A549 treated with Hydrocortisone at 1 μM for 4 hours (cell line): ENCODE measurements around the gene MYOM3. TPM values are rescaled to one million over a fixed set of nuclear protein-coding genes. Genes with fewer than 3 reads are reported as not detected.

Experiments used
- total RNA-seq: library from RNA; stranded (reverse); fragments of 200-300 nt; extraction: Qiagen RNA extraction; gene quantifications from 5 replicates; pipeline ENCODE4 v1.2.3, GENCODE V29; 2022

Gene MYOM3
- total RNA-seq: 6.3 to 8.4 TPM (median 6.7 TPM) in 5 replicates

DNA sequence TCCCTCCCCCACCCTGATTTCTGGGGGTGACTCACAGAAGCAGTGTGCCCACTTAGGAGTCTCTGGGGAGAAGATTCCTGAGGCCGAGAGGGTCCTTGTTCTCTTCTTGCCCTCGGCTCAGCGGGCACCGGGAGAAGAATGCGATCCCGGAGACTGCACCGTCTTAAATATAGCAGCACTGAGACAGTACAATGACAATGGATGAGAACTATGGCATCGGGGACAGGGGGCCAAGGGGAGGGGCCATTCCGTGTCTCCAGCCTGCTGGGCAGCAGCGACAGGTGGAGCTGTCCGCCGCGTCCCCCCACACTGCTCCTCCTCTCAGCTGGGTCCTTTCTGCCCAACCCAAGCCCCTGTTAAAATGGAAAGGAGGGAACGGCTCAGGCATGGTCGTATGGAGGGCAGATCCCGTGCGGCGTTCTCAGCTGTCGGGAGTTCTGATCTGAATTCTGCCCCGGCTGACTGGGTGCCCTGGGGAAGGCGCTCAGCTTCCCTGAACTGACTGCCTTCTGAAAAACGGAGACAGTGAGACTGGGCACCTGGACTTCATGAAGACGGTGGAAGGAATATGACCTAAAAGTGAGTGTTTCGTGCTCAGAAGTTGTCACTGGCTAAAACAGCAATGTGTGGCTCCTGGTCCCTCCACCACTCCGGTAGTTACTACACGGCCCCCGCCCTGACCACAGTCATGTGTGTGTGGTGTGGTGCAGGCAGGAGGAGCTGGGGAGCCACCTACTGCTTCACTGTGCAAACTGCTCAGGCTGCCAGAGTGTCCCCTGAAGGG is at the start of gene MYOM3:
Gene MYOM3, minus strand, starts transcription at position 140 of the 784 bp plus-strand sequence. CDS start 3,499 bp downstream, outside the sequence.

DNA sequence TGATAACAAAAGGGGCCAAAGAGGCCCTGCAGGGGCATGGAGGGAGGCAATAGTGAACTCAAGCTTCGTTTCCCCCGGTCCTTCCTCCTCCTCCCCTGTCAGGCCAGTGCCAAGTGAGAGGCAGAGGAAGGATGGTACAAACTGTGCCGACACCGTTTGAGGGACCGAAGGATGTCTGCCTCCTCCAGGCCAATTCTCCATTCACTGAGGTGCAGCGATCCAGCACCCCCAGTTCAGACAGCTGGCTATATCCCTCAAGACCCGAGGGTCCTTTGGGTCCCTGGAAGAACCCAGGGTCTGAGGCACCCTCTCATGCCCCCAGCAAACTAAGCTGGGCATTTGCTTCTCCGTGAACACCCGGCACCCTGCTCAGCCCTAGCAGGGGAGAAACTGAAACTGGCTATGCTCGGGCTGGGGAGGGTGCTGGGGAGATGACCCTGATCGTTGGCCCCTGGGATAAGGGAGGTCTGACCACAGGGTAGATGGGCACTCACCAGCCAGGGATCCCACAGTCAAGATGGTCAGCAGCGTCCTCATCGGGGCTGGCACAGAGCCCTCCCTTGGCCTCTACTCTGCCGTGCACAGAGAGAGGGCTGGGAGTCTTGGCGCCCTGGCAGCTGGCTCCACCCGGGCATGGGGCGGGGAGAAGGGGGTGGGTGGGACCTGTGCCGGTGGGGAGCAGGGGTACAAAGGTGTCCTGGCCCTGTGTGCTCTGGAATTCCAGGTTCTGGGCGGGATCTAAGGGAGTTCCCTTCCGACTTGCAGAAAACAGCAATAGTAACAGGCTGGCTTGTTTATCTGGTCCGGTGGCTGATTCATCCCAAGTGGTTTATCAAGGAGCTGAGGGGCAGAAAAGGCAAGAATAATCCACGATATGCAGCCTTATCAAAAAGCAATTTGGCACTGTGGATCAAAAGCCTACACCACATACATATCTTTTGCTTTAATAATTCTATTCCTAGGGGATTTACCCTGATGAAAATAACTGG is 30.9 kb upstream of the MYOM3 start, which contains the start of gene IL22RA1:
Gene IL22RA1, minus strand, starts transcription at position 595 of the 989 bp plus-strand sequence. Its CDS starts 58 bp downstream, at position 537.

Other genes starting within 250 kb of the MYOM3 start
- gene FUCA1, start 243.8 kb downstream of the MYOM3 start, total RNA-seq: 9.6 to 11.2 TPM (median 10.2 TPM) in 5 replicates
- gene CNR2, start 198.8 kb downstream of the MYOM3 start, total RNA-seq: 0.01 TPM in 1 of 5 replicates, not detected in the others
- 29.4 to 42.8 TPM (median 39.1 TPM) in 5 replicates for gene PNRC2, start 152.3 kb downstream of the MYOM3 start, total RNA-seq
- 86.1 to 116 TPM (median 94.7 TPM) in 5 replicates for gene SRSF10, start 131.8 kb downstream of the MYOM3 start, total RNA-seq
- 6.5 to 8.8 TPM (median 7.3 TPM) in 5 replicates for gene IL22RA1, start 31.0 kb upstream of the MYOM3 start, total RNA-seq
- 0.90 to 1.2 TPM (median 1.1 TPM) in 5 replicates for gene IFNLR1, start 75.2 kb upstream of the MYOM3 start, total RNA-seq
- 0.79 to 1.0 TPM (median 0.84 TPM) in 5 replicates for gene GRHL3, start 207.2 kb upstream of the MYOM3 start, total RNA-seq